Astrocyte of the spinal cord (primary cell): ENCODE data around the gene DENND2C.

ENCODE experiments used
- DNase-seq: peaks from one replicate; pipeline ENCODE4 v3.0.0; 2011; ENCODE audit warnings: low read depth, low spot score
- H3K4me3 ChIP-seq: 2 replicates; pipeline ENCODE4 v1.5.1; 2011; ENCODE audit warnings: low read depth, mild to moderate bottlenecking, low read length, moderate library complexity
- CTCF ChIP-seq: IDR thresholded peaks from 2 replicates; pipeline ENCODE4 v1.5.1; 2012; ENCODE audit warnings: low read depth, mild to moderate bottlenecking, low read length, inconsistent platforms
- in situ Hi-C: cut with HindIII; loops from 2 replicates; pipeline ENCODE4 v1.10.0; 2017; ENCODE audit warnings: low sequenced_read_pairs

The DENND2C gene

GRCh38 chr1:114558544-114558943, 111.3 kb downstream of the DENND2C start:
- no peak overlapping the region for H3K4me3 ChIP-seq
- DNase-seq: no peak
- TF ChIP-seq CTCF: no peak
- in situ Hi-C loops: no loop called here

DNA sequence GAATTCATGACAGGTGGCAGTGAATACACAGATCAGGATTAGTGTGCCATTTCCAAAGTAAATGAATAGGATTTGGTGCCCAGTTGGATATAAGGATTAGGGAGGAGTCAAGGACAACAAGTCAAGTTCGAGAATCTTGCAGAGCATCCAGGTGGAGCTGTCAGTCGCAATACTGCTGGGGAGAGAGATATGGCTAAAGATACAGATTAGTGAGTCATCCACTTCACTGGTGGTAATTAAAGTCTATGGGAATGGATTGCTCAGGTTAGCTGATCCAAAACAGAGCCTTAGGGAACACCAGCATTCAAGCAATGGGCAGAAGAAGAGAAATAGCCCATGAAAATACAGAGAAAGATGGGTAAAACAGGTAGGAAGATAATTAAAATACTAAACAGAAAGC, 115.3 kb downstream of the DENND2C start:
- DNase-seq: no peak
- no peak for TF ChIP-seq CTCF
- in situ Hi-C loops: no loop called here
- no peak overlapping the region for H3K4me3 ChIP-seq

- in situ Hi-C loops: no loop called here
- no peak overlapping the region for H3K4me3 ChIP-seq
- no peak for TF ChIP-seq CTCF
- DNase-seq: no peak
Observed at GRCh38 chr1:114552106-114552639, 117.7 kb downstream of the DENND2C start.

- DNase-seq: no peak
- in situ Hi-C loops: no loop called here
- no peak for TF ChIP-seq CTCF
- H3K4me3 ChIP-seq: no peak overlapping the region
Observed at GRCh38 chr1:114551400-114551799, 118.4 kb downstream of the DENND2C start.

- in situ Hi-C loops: no loop called here
- no peak overlapping the region for H3K4me3 ChIP-seq
- TF ChIP-seq CTCF: no peak
- DNase-seq: no peak
Observed at GRCh38 chr1:114550336-114550735, 119.5 kb downstream of the DENND2C start.

DNA sequence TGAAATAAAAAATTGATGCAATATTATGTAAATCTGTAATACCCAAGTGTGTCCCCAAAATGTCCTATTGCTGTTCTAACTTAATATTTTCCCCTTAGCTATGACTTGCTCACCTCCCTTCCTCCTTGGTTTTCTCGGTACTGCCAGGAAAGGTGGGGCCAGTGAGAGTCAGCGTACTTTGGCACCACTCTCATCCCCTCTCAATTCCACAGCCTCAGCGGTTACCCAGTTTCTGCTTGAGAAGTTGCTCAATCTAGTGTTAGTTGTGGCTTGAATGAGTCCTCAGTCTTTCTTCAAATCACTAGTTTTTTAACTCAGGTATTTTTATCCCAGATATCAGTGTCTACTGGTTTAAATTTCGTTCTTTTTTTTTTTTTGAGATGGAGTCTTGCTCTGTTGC, 120.7 kb downstream of the DENND2C start:
- H3K4me3 ChIP-seq: no peak overlapping the region
- in situ Hi-C loops: no loop called here
- TF ChIP-seq CTCF: no peak
- DNase-seq: no peak

- in situ Hi-C loops: no loop called here
- no peak overlapping the region for H3K4me3 ChIP-seq
- no peak for TF ChIP-seq CTCF
Observed at GRCh38 chr1:114547076-114547475, 122.8 kb downstream of the DENND2C start.

More at GRCh38 chr1:114547076-114547475, 122.8 kb downstream of the DENND2C start:
- DNase-seq: no peak
